WERI-Rb-1 (cell line): ENCODE results near the gene DHRS11.

Source experiments
- DNase-seq: peaks from one replicate; pipeline ENCODE4 v3.0.0-alpha.2; 2020
- H3K27ac ChIP-seq: fragments of 250-450 bp; sonication (Bioruptor Pico); 2 replicates; pipeline ENCODE4 v1.5.1; 2020; ENCODE audit warnings: mild to moderate bottlenecking, moderate library complexity
- H3K27me3 ChIP-seq: fragments of 250-450 bp; sonication (Bioruptor Pico); 2 replicates; pipeline ENCODE4 v1.5.1; 2021; ENCODE audit warnings: mild to moderate bottlenecking, low read depth, moderate library complexity; ENCODE audit not compliant: insufficient read depth, severe bottlenecking
- H3K36me3 ChIP-seq: fragments of 250-450 bp; sonication (Bioruptor Pico); 2 replicates; pipeline ENCODE4 v1.5.1; 2020; ENCODE audit warnings: mild to moderate bottlenecking, moderate library complexity
- H3K4me3 ChIP-seq: 2 replicates; pipeline ENCODE4 v1.5.1; 2011; ENCODE audit warnings: low read depth, mild to moderate bottlenecking, control low read depth, low read length
- H3K9me3 ChIP-seq: fragments of 250-450 bp; sonication (Bioruptor Pico); 2 replicates; pipeline ENCODE4 v1.5.1; 2021; ENCODE audit warnings: mild to moderate bottlenecking, moderate library complexity; ENCODE audit not compliant: severe bottlenecking
- CTCF ChIP-seq: IDR thresholded peaks from 2 replicates; pipeline ENCODE4 v1.5.1; 2011; ENCODE audit warnings: low read depth, mild to moderate bottlenecking, control low read depth, inconsistent platforms, low read length

The DHRS11 gene

GRCh38 chr17:36608794-36609497, 17.3 kb downstream of the DHRS11 start:
- Histone ChIP-seq H3K36me3 (no peaks in the 10 kb centered on the region), H3K4me3 (peak overlapping the region; percentile 5; the same call in 1 of the 2 replicates), H3K27me3 (no peaks in the 10 kb centered on the region), H3K9me3 (no peaks in the 10 kb centered on the region), H3K27ac (no peak overlapping the region)
- DNase-seq: peak; percentile 70
- TF ChIP-seq CTCF: peak; percentile 77

GRCh38 chr17:36609498-36609862, 17.8 kb downstream of the DHRS11 start:
- no peak overlapping the region for H3K27ac ChIP-seq
- H3K9me3 ChIP-seq: no peaks in the 10 kb centered on the region
- H3K36me3 ChIP-seq: no peaks in the 10 kb centered on the region
- no peak for TF ChIP-seq CTCF
- no peaks in the 10 kb centered on the region for H3K27me3 ChIP-seq
- no peak for DNase-seq
- H3K4me3 ChIP-seq: no peak overlapping the region

GRCh38 chr17:36610474-36610873, 18.8 kb downstream of the DHRS11 start:
- H3K27me3 ChIP-seq: no peaks in the 10 kb centered on the region
- no peak for TF ChIP-seq CTCF
- no peak overlapping the region for H3K4me3 ChIP-seq
- H3K9me3 ChIP-seq: no peaks in the 10 kb centered on the region
- no peak overlapping the region for H3K27ac ChIP-seq
- no peak for DNase-seq
- H3K36me3 ChIP-seq: no peaks in the 10 kb centered on the region

- no peak for TF ChIP-seq CTCF
- H3K9me3 ChIP-seq: no peaks in the 10 kb centered on the region
- H3K27me3 ChIP-seq: no peaks in the 10 kb centered on the region
- DNase-seq: no peak
- no peaks in the 10 kb centered on the region for H3K36me3 ChIP-seq
- no peak overlapping the region for H3K27ac ChIP-seq
- no peak overlapping the region for H3K4me3 ChIP-seq
These were observed 19.8 kb downstream of the DHRS11 start for GRCh38 chr17:36611345-36612072.

DNA sequence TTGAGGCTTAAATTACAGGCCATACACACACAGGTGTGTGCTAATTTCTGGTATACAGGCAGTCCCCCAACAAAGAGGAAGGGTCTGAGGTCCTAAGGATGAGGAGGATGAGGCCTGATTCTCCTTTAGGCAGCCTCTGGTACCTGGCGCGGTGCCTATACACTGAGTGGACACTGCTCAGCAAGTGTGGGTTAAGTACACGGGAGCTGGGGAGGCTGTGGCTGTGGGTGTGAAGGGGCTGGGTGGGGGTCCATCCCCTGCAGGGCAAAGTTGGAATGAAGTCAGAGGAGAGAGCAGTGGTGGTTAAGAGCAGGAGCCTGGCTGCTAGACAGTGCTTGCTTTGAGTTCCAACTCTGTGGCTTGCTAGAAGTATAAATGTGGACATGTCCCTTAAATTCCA, 20.6 kb downstream of the DHRS11 start:
- DNase-seq: no peak
- Histone ChIP-seq H3K4me3 (no peak overlapping the region), H3K27me3 (no peaks in the 10 kb centered on the region), H3K9me3 (no peaks in the 10 kb centered on the region), H3K27ac (no peak overlapping the region), H3K36me3 (no peaks in the 10 kb centered on the region)
- no peak for TF ChIP-seq CTCF
